A204.1 (cell line): ENCODE measurements around the gene ALOX12.

Experiments
- FAIRE-seq: peaks from 2 replicates; lab custom pipeline; 2012; peaks lifted over from hg19 to GRCh38; lab: Jason Lieb, UNC

ALOX12 gene

DNA sequence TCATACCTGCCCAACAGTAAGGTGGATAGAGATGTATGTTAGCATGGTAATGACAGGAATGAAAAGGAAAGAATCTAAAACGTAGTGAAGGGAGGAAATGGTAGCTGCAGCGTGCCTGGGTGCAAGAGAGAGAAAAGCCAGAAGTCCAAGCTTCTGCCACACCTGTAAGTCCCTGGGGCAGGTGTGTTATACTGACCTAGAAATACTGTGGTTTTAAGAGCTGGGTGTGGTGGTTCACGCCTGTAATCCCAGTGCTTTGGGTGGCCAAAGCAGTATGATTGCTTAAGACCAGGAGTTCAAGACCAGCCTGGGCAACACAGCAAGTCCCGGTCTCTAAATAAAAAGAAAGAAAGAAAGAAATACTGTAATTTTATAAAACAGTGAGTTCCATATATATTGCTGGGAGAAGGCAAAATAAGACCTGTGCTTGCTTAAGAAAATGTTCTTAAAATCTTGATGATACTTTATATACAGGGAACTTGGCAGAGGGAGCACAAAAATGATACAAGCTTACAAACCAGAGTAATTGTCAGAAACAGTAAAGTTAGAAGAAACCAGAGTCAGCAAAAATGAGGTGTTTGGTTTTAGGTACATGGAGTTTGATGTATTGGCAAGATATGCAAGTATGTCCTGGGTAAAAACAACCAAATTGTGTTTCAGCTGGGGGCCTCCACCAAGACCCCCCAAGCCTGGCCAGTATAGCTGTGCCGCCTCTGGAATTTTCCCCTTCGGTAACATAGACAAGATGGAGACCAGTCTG, 6.6 kb downstream of the ALOX12 start:
- no peak for FAIRE-seq

DNA sequence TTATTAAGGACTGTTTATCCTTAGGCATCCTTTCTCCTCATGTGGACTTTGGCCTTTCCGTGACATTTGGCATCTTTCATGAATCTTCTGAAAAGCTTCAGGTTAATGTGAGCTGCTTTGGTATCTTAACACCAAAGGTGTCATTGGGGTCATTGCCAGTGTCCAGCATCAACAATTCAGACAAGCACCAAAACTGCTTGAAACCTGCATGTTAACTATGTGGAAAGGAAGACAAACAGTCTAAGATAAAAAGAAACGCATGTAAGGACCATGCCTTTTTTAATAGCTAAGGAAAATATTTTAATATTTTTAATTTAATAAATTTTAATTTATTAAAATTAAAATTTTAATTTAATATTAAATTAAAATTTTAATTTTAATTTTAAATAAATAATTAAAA, 7.9 kb downstream of the ALOX12 start:
- no peak for FAIRE-seq

DNA sequence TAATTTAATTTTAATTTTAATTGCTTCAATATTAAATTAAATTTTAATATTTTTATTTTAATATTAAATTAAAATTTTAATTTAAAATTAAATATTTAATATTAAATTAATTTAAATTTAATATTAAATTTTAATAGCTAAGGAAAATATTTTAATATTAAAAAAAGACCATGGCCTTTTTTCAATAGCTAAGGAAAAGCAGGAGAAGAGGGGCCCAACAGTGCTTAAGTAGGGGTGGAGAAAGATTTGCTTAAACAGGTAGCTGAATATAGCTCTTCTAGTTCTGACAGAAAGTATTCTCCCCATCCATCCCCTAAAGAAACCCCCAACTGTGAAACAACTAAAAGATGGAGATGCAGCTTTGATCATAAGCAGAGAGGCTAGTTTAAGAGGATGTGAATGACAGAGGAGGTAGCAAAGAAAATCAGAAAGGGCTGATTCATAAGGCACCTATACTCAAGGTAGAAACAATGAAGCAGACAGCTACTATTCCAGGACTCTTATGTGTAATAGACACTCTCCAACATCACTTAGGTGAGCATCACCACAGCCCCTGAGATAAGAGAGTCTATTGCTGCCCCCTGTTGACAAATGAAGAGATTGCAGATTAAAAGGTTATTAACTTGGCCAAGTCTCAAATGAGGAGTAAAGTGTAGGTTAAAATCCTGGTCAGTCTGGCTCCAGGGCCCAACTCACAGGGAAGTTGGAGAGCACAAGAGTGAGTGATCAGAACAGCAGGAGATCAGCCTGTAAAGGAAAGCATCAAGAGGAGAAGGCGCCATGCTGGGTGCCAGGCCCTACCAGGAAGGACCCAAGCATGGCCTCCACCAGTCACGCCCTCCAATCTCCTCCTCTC, 8.8 kb downstream of the ALOX12 start:
- FAIRE-seq = peak; percentile 94

DNA sequence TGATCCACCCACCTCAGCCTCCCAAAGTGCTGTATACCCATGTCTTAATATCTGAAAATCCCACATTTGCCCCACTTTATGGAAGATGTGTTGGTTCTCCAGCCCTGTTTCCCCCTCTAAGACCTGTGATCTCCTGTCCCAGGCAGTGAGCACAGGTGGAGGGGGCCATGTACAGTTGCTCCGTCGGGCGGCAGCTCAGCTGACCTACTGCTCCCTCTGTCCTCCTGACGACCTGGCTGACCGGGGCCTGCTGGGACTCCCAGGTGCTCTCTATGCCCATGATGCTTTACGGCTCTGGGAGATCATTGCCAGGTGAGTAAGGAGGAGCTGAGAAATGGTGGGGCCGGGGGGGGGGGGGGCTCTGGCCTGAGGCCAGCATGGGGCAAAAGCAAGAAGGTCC, 9.9 kb downstream of the ALOX12 start:
- no peak for FAIRE-seq

DNA sequence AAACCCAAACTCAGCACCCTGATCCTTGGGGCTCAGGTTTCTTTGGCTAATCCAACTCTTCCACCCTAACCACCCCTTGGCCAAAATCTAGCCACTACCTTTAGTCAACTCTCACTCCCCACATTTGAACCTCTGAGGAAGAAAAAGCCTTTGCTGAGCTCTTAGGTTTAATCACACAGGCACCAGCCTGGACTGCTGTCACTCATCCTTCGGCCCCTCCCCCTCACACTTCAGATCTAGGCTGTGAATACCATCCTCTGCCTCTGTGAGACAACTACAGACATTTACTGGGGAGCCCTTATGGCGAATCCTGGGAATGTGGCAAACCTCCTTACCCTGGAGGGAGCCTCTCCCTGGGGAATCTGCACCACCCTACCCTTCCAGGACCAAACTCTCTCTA, 11.3 kb downstream of the ALOX12 start:
- no peak for FAIRE-seq

DNA sequence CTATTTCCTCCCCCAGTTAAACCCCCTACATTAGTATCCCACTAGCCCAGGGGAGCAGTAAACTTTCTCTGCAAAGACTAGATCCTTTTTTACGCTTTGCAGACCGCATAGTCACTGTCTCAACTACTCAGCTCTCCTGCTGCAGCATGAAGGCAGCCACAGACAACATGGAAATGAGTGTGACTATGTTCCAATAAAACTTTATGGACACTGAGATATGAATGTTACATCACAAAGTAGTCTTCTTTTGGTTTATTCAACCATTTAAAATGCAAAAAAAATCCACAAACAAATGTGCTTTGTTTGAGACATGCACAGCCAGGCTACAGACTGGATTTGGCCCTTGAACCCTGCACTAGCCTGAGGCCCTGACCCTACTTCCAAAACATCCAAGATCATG, 14.7 kb downstream of the ALOX12 start:
- FAIRE-seq = no peak

DNA sequence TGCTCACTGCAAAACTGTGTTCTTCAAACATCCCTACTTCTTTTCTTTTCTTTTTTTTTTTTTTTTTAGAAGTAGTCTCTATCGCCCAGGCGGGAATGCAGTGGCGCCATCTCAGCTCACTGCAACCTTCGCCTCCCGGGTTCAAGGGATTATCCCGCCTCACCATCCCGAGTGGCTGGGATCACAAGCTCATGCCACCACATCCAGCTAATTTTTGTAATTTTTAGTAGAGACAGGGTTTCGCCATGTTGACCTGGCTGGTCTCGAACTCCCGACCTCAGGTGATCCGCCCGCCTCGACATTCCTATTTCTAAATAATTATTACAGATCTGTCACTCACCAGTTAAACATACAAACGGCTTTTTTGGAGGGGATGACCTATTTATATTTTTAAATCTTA, 15.6 kb downstream of the ALOX12 start:
- no peak for FAIRE-seq

DNA sequence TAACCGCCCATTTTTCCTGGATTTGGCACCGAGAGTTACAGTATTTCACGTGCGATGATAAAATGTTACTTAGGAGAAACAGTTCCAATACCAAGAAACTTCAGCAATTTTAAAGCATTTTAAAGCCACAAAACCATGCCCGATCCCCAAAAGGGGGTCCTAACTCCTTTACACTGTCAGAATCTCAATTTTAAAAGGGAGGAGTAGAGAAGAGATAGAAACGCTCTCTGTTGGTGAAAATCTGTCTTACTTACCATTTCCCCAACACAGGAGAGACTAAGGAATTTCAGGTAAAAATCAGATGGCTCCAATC, 16.0 kb downstream of the ALOX12 start:
- no peak for FAIRE-seq

DNA sequence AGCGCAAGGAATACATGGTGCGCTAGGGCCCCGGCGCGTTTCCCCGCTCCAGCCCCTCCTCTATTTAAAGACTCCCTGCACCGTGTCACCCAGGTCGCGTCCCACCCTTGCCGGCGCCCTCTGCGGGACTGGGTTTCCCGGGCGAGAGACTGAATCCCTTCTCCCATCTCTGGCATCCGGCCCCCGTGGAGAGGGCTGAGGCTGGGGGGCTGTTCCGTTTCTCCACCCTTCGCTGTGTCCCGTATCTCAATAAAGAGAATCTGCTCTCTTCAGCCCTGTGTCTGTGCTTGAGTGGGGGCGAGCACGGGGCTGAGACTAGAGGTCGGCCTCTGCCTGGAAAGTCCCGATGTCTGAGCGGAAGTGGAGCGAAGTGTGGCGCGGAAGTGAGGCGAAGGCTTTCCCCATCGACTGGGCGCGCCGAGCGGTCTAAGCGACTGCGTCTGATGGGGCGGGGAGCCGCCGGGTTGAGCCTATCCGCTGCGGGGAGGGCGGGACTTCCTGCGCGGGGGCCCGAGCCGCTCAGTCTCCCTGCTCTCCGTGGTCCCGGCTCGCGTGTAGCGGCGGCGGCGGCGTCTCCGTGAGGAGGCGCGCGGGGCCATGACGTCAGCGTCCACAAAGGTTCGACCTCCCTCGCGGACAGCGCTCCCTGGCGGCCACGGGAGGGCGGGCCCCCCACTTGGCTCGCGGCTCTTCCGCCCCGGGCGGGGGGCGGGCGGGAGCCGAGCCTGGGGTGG, 18.6 kb downstream of the ALOX12 start:
- FAIRE-seq = peak; percentile 65

DNA sequence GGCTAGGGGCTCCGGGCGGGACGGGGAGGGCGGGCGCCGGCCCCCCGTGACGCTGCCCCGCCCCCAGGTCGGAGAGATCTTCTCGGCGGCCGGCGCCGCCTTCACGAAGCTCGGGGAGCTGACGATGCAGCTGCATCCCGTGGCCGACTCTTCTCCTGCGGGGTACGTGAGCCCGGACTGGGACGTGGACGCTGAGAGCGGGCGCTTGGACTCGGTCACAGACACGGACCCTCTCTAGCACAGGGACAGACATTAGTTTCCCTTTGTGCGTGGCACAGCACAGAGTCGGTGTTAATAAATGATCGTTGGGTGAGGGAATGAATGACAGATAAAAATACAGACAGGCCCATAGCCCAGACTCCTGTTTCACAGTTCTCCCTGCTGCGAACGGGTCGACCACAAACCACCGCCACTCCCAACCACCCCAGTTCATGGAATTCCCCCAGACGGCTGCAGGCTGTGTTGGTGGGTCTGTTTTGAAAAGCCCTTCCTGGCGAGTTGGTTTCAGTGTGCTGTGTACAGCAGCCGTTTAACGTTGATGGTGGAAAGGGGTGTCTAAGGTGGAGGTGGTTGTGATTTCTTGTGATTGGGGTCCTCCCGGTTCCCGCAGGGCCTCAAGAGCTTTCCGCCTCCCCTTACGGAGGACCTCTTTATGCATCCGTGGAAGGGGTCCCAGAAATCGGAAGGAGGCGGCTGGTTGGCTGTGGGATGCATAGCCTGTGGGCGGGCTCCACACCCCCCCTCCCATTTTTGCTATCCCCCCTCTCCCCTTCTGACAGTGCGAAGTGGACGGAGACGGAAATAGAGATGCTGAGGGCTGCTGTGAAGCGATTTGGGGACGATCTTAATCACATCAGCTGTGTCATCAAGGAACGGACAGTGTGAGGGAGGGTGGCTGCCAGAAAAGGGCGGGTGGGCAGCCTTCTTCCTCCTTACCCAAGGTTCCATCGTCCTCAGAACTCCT, 19.4 kb downstream of the ALOX12 start:
- FAIRE-seq = no peak

DNA sequence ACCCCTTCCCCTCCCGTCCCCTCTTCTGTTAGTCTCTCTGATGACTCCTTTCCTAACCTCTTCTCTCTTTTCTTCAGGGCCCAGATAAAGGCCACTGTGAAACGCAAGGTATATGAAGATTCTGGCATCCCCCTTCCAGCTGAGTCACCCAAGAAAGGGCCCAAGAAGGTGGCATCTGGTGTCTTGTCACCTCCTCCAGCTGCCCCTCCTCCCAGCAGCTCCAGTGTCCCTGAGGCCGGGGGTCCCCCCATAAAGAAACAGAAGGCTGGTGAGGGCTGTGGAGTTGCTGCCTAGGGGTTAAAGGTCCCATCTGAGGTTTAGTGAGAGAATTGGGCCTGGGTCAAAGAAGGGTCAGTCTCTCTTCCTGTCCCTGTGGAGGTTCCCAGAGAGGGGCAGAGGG, 20.6 kb downstream of the ALOX12 start:
- no peak for FAIRE-seq

DNA sequence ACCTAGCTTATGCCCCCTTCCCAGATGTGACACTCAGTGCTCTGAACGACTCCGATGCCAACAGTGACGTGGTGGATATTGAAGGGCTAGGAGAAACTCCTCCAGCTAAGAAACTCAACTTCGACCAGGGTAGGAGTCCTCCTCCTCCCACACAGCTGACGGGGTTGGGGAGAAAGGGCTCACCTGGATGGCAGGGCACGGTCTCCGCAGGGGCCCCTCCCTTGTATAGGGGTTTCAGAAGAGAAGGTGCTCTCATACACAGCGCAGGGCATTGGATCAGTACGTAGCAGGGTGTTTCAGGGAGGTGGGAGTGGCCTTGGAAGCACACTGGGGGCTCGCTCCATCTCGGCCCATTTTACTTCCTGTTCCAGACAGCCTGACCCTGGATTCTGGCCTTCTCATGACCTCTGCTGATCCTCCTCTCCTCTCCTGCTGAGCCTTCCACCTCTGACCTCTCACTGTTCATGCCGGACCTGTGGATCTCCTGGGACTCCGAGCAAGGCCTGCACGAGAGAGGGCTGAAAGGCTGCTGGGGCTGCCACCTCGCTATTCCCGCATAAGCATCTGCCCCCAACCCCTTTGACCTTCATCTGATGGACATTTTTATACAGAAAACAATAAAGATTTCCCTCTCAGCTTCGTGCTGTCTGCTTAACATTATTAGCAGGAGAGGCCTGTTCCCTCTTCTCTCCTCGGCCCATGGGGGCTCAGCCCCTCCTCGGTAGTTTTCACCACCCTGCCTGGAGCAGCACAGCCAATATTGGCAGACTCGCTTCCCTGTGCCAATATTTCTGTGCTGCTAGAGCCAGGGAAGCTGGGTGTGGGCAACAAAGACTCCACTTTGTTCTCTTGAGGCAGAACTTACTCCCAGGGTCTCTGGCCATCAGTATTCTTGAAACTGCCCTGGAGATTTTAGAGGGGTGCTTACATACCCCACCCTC, 21.3 kb downstream of the ALOX12 start:
- no peak for FAIRE-seq

DNA sequence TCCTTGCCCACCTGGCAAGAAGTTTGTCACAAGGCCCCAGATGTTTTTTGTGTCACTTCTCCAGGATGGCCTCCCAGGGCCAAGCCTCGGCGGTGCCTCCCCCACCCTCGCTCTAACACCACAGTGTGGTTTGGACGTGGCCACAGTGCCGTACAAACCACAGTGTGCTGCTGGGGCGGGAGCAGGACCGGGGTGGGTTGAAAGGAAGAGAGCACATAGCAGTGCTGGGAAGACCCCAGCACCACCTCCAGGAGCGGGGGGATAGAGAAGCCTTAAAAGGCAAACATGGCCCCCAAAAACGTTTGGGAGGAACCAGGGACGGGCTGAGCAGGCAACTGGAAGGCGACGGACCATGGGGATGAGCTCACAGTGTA, 22.0 kb downstream of the ALOX12 start:
- no peak for FAIRE-seq

DNA sequence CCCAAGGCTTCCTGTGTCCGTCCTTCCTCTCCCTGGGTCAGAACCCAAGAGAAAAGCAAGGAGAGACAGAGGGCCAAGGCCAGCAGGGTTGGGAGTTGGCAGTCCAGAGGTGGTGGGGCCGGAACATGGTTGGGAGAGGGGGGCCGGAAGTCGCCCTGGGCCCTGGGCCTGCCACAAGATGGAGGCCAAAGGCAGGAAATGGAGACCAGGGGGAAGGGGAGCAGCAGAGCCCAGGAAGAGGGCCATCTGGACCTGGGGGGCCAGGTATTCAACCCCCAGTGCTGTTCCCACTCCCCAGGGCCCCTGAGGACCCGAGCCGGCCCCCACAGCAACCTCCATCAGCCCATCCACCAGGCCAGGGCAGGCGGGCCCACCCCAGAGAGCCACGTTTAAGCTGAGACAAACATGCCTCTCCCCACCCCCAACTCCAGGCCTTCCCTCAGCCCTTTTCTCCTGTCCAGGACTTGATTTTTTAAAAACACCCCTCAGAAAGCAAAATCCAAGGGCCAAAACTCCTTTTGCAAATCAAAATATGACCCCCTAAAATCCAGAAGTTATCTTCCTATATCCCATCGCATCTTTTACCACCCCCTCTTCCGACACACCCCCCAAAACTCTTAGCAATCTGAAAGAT, 22.6 kb downstream of the ALOX12 start:
- FAIRE-seq = no peak

DNA sequence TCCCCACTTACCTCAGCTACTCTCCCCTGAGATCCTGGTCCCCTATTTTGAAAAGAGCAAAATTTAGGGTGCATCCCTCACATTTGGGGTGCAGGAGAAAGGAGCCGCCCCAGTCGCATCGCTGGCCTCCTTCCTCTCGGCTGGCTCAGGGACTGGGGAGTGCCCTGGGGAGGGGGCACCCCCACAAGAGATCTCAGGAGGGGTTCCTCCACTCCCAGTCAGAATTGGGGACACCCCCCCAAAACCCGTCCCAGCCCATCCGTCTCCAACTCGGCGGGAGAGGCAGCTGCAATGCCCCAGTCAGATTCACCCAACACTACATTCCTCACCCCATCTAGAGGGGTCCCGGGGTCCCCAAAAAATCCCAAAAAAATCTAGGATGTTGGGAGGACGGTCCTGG, 23.5 kb downstream of the ALOX12 start:
- no peak for FAIRE-seq

DNA sequence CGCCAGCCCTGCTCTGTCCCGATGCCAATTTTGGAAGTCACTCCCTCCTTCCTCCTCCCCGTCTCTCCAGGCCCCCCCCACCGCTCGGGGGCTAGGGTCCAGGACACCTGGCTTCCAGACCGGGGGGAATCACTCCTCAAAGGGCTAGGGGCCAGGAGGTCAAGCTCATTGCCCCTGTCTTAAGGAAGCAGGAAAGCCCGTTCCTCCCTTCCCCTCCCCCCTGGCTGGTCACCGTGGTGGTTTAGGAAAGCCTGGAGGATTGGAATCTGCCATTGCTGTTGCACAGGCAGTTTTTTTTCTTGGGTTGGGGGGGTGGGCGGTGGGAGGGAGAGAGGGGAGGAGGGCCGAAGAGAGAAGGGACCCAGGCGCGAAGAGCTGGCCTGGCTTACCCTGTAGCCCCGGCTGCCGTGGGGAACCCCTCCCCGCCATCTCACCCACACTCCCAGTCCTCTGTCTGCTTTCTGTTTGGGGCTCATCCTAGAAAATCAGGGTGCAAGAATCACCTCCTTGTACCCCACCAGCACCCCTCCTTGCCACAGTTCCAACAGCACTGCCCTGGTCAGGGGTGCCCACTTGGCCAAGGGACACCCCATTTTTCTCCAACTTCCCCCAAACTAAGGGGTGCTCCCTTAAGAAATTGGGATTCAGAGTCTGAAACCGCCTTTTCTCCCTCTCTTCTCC, 24.1 kb downstream of the ALOX12 start:
- FAIRE-seq = no peak

DNA sequence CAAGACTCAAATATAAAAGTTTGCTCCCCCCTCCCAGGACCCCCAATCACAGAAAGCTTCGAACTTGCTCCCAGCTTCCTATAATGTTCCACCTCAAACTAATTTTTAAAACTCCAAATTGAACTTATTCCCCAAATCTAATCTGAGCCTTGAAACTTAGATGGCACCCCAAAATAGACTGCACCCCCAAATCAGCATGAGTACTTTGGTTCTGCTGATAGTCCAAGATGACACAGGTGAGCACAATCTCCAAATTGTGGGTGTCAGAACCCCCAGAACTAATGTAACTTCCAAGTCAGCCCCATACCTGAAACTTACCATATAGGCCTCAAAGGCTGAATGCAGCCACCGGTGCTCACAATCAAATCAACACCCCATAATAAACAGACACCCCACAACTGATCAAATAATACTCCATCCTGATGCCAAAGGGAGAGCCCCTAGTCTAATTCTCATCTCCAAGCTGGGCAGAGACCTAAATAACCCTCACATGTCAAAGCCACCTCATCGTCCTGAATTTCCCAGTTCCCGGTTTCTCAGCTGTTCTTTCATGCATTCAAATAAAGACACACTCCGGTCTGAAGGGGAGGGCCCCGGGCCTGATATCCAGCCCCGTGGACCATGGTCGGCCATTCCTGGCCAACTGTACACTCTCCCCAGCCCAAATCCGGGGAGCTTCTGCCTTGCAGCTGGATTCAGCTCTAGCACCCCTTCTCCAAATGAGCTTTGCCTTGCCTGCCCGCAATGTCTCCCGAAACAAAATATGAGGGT, 25.2 kb downstream of the ALOX12 start:
- FAIRE-seq = no peak

DNA sequence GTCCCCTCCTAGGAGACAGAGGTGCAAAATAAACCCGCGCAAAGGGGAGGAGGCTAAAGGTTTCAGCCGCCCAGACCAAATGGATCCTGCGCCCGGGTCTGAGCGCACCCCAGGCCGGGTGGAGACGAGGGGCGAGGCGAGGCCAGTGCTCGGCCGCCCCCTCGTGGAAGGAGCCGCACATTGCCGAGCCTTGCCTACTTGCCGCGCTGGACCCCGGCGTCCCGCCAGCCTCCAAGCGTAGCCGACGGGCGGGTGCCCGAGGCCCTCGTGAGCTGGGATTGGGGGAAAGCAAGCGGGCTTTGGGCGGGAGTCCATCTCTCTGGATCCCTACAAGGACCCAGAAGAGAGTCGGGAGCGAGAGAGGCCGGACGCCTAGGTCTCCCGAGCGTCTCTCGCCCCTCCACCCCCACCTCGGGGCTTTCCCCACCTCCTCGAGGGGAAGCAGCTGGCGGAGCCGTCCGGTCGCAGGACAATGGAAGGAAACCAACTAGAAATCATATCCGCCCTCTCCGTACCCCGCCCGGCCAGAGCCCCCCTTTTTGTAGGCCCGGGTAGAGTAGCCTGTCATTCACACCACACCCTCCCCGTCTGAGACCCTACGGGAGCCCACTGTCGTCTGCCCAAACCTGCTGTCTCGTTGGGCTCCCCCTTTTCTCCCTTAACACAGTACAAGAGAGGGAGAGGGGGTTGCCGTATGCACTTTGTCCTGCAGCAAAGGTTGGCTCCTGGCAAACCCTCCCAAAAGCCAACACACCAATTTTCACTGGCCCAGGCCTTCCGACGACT, 26.3 kb downstream of the ALOX12 start:
- no peak for FAIRE-seq
